Measurements from ENCODE around the gene ITGB1BP1.

- no peak for TF ChIP-seq CTCF (IDR thresholded peaks at IDR 0.05; ENCODE audit: insufficient read depth, low read length)
- no peak for TF ChIP-seq SPI1 (IDR thresholded peaks at IDR 0.05; ENCODE audit: borderline replicate concordance, low read depth)
- TF ChIP-seq GABPA (IDR thresholded peaks at IDR 0.05; ENCODE audit: low read depth) = no peak
- no peak for TF ChIP-seq POLR2AphosphoS5 (IDR thresholded peaks at IDR 0.05; ENCODE audit: low read depth)
Measured at GRCh38 chr2:9471206-9471605, 47.9 kb upstream of the ITGB1BP1 start.

All from HL-60 (cell line).